GM12878 (cell line): ENCODE results near the gene TRIM46.

Experiments used
- RAD21 ChIP-seq: IDR thresholded peaks from 2 replicates; pipeline ENCODE4 v1.6.1; 2011; ENCODE audit warnings: mild to moderate bottlenecking, low read depth, low read length, moderate library complexity; ENCODE audit not compliant: insufficient read depth
- SMAD5 ChIP-seq: IDR thresholded peaks from 2 replicates; pipeline ENCODE4 v1.6.1; 2016; ENCODE audit warnings: antibody characterized with exemption, low read depth
- YY1 ChIP-seq: IDR thresholded peaks from 2 replicates; pipeline ENCODE4 v1.6.1; 2011; ENCODE audit warnings: low read depth, mild to moderate bottlenecking, low read length

GRCh38 chr1:155205035-155205434 lies 31.4 kb downstream of the TRIM46 start:
- TF ChIP-seq SMAD5 (no peak), RAD21 (no peak), YY1 (no peak)
